ENCODE data around the gene DNAH14. TPM values are rescaled to one million over a fixed set of nuclear protein-coding genes. Genes with fewer than 3 reads are reported as not detected.
"Not testable (repeated sequence)": the region's sequence is repeated elsewhere in the genome, so short reads cannot be mapped to it uniquely, and the experiment has no call there.

DNAH14 gene
- total RNA-seq, 2 donors from 2014 or later: 36.6 to 41.6 TPM

DNA sequence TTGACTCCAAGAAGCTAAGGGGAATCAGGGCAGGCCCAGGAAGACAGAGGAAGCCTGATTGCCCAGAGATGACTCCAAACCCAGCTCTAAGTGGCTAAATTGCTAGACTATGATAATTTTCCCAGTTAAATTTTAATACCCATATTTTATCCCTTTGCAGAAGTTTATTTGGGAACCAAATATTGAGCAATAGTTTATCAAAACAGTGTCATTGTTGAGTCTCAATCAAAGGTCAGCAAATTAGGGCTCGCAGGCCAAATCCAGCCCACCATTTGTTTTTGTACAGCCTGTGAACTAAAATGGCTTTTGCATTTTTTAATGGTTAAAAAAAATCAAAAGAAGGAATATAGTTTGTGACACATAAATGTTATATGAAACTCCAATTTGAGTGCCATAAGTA is 451.2 kb downstream of the DNAH14 start:
- no peak overlapping the region for H3K9ac ChIP-seq (ENCODE audit: extremely low read depth, low read length, poor library complexity, severe bottlenecking)
- no peak overlapping the region for H3K27ac Mint-ChIP-seq
- H3K4me1 ChIP-seq (ENCODE audit: control insufficient read depth, insufficient read depth, low read length): no peaks in the 10 kb centered on the region
- DNase-seq: no peak
- no peaks in the 10 kb centered on the region for H3K9me3 ChIP-seq (ENCODE audit: control insufficient read depth, low read length)
- no peaks in the 10 kb centered on the region for H3K27me3 ChIP-seq (ENCODE audit: control insufficient read depth, insufficient read depth, low read length, poor library complexity, severe bottlenecking)
- no peaks in the 10 kb centered on the region for H3K36me3 ChIP-seq (ENCODE audit: control insufficient read depth, insufficient read depth, low read length)
- no peaks in the 10 kb centered on the region for H3K36me3 Mint-ChIP-seq (ENCODE audit: low read depth)
- H3K4me3 Mint-ChIP-seq: no peak overlapping the region
- peaks cover 12% of the 10 kb centered on the region for H3K4me1 Mint-ChIP-seq
- 97 to 100% methylated on average over 1 of the region's 1 CpG for WGBS, 2 experiments (ENCODE audit: insufficient coverage in 1 of 2, insufficient read length in 1 of 2)
- TF ChIP-seq, protein P1, sequence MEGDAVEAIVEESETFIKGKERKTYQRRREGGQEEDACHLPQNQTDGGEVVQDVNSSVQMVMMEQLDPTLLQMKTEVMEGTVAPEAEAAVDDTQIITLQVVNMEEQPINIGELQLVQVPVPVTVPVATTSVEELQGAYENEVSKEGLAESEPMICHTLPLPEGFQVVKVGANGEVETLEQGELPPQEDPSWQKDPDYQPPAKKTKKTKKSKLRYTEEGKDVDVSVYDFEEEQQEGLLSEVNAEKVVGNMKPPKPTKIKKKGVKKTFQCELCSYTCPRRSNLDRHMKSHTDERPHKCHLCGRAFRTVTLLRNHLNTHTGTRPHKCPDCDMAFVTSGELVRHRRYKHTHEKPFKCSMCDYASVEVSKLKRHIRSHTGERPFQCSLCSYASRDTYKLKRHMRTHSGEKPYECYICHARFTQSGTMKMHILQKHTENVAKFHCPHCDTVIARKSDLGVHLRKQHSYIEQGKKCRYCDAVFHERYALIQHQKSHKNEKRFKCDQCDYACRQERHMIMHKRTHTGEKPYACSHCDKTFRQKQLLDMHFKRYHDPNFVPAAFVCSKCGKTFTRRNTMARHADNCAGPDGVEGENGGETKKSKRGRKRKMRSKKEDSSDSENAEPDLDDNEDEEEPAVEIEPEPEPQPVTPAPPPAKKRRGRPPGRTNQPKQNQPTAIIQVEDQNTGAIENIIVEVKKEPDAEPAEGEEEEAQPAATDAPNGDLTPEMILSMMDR (conservative IDR thresholded peaks at IDR 0.05): no peak
- H3K4me3 ChIP-seq (ENCODE audit: low read length): no peak overlapping the region
- no peaks in the 10 kb centered on the region for H3K9me3 Mint-ChIP-seq
- H3K27me3 Mint-ChIP-seq (ENCODE audit: insufficient read depth): peaks cover 47% of the 10 kb centered on the region
- H3K27ac ChIP-seq (ENCODE audit: low read depth, low read length): no peak overlapping the region

- 90% methylated on average over 3 of the region's 3 CpGs; no CpG with 5 or more reads in 1 of the 2 experiments for WGBS, 2 experiments (ENCODE audit: insufficient coverage in 1 of 2, insufficient read length in 1 of 2)
- not testable (repeated sequence) for H3K9me3 ChIP-seq (ENCODE audit: control insufficient read depth, low read length); H3K4me3 ChIP-seq (ENCODE audit: low read length); H3K27ac ChIP-seq (ENCODE audit: low read depth, low read length); H3K27ac Mint-ChIP-seq; H3K4me3 Mint-ChIP-seq; H3K4me1 ChIP-seq (ENCODE audit: control insufficient read depth, insufficient read depth, low read length); H3K27me3 ChIP-seq (ENCODE audit: control insufficient read depth, insufficient read depth, low read length, poor library complexity, severe bottlenecking); H3K4me1 Mint-ChIP-seq; H3K36me3 Mint-ChIP-seq (ENCODE audit: low read depth); H3K36me3 ChIP-seq (ENCODE audit: control insufficient read depth, insufficient read depth, low read length); DNase-seq; H3K9me3 Mint-ChIP-seq; H3K9ac ChIP-seq (ENCODE audit: extremely low read depth, low read length, poor library complexity, severe bottlenecking)
- peaks cover 32% of the 10 kb centered on the region for H3K27me3 Mint-ChIP-seq (ENCODE audit: insufficient read depth)
Observed at GRCh38 chr1:225386860-225387259, 457.4 kb downstream of the DNAH14 start.

DNA sequence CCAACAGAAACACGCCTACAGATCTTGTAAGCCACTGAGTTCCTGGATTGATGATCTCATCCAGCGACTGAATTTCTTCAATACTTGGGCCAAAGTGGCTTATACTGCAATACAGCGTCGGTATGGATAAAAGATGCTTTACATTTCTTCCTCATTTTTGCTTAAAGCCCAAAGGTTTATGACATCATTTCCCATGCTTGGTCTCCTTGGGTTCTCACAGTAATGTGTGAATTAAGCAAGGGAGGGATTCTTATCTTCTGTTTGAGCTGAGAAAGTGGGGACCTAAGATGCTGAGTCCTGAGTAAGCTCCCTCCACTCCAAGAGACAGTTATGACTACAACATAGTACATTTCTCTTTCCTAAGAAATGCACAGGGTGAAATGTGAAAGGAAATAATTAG is 458.9 kb downstream of the DNAH14 start:
- no peaks in the 10 kb centered on the region for H3K9me3 ChIP-seq (ENCODE audit: control insufficient read depth, low read length)
- H3K27ac ChIP-seq (ENCODE audit: low read depth, low read length): no peak overlapping the region
- no peak overlapping the region for H3K4me3 ChIP-seq (ENCODE audit: low read length)
- no peak overlapping the region for H3K9ac ChIP-seq (ENCODE audit: extremely low read depth, low read length, poor library complexity, severe bottlenecking)
- no peaks in the 10 kb centered on the region for H3K4me1 ChIP-seq (ENCODE audit: control insufficient read depth, insufficient read depth, low read length)
- Mint-ChIP-seq H3K36me3 (ENCODE audit: low read depth) (no peaks in the 10 kb centered on the region), H3K4me3 (no peak overlapping the region), H3K9me3 (no peaks in the 10 kb centered on the region), H3K4me1 (peaks cover 4% of the 10 kb centered on the region), H3K27ac (no peak overlapping the region), H3K27me3 (ENCODE audit: insufficient read depth) (peaks cover 27% of the 10 kb centered on the region)
- H3K27me3 ChIP-seq (ENCODE audit: control insufficient read depth, insufficient read depth, low read length, poor library complexity, severe bottlenecking): no peaks in the 10 kb centered on the region
- 92 to 94% methylated on average over 4 of the region's 4 CpGs for WGBS, 2 experiments (ENCODE audit: insufficient coverage in 1 of 2, insufficient read length in 1 of 2)
- TF ChIP-seq, protein P1 (conservative IDR thresholded peaks at IDR 0.05): no peak
- H3K36me3 ChIP-seq (ENCODE audit: control insufficient read depth, insufficient read depth, low read length): no peaks in the 10 kb centered on the region
- no peak for DNase-seq

DNA sequence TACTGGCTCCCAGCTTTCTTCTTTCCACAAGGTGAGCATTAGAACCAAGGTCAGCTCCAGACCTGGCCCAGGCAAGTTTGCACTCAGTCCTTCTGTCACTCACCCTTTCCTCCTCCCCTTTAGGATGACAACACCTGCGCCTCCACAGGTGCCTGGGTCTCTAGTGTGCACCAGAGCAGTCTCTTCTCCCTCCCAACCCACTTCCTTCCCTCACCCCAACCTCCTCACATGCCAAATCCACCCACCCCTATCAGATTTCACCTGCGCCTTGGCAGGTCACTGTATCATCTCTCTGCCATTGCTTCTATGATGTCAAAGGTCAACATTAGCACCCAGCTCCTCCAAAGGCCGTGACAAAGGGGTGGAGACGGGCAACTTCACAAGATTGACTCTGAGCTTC is 460.4 kb downstream of the DNAH14 start:
- no peak overlapping the region for H3K27ac Mint-ChIP-seq

More for the DNA sequence above, 460.4 kb downstream of the DNAH14 start:
- Histone ChIP-seq H3K9me3 (ENCODE audit: control insufficient read depth, low read length) (no peaks in the 10 kb centered on the region), H3K27ac (ENCODE audit: low read depth, low read length) (no peak overlapping the region), H3K9ac (ENCODE audit: extremely low read depth, low read length, poor library complexity, severe bottlenecking) (no peak overlapping the region), H3K36me3 (ENCODE audit: control insufficient read depth, insufficient read depth, low read length) (no peaks in the 10 kb centered on the region), H3K27me3 (ENCODE audit: control insufficient read depth, insufficient read depth, low read length, poor library complexity, severe bottlenecking) (no peaks in the 10 kb centered on the region), H3K4me3 (ENCODE audit: low read length) (no peak overlapping the region), H3K4me1 (ENCODE audit: control insufficient read depth, insufficient read depth, low read length) (no peaks in the 10 kb centered on the region)
- Mint-ChIP-seq H3K27me3 (ENCODE audit: insufficient read depth) (peaks cover 17% of the 10 kb centered on the region), H3K36me3 (ENCODE audit: low read depth) (peaks cover 2% of the 10 kb centered on the region), H3K4me1 (peaks cover 4% of the 10 kb centered on the region), H3K4me3 (no peak overlapping the region), H3K9me3 (no peaks in the 10 kb centered on the region)
- TF ChIP-seq, protein P1 (conservative IDR thresholded peaks at IDR 0.05): no peak
- 92 to 100% methylated on average over 2 to 4 of the region's 4 CpGs for WGBS, 2 experiments (ENCODE audit: insufficient coverage in 1 of 2, insufficient read length in 1 of 2)
- no peak for DNase-seq
